Measurements from ENCODE around the gene UBR2.

DNA sequence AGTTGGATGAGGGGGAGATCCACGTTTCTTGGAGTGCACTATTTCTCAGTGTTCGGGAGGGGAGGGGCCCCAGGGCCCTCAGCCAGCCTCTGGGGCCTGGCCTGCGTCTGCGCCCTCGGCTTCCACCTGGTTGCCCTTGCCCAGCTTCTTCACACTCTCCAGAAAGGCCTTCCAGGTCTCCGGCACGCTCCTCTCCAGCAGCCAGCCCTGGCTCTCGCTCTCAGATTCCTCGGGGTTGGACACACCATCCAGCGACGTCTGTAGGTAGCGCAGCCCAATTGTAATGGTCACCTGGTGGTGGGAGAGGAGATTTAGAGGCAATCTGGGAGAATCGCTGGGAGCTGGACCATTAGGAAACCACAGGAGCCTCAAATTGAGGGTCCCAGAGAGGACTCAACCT is 134.4 kb downstream of the UBR2 start:
- TF ChIP-seq, protein P1, sequence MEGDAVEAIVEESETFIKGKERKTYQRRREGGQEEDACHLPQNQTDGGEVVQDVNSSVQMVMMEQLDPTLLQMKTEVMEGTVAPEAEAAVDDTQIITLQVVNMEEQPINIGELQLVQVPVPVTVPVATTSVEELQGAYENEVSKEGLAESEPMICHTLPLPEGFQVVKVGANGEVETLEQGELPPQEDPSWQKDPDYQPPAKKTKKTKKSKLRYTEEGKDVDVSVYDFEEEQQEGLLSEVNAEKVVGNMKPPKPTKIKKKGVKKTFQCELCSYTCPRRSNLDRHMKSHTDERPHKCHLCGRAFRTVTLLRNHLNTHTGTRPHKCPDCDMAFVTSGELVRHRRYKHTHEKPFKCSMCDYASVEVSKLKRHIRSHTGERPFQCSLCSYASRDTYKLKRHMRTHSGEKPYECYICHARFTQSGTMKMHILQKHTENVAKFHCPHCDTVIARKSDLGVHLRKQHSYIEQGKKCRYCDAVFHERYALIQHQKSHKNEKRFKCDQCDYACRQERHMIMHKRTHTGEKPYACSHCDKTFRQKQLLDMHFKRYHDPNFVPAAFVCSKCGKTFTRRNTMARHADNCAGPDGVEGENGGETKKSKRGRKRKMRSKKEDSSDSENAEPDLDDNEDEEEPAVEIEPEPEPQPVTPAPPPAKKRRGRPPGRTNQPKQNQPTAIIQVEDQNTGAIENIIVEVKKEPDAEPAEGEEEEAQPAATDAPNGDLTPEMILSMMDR (conservative IDR thresholded peaks at IDR 0.05 in 1 of 2, IDR thresholded peaks at IDR 0.05 in 1 of 2; ENCODE audit: low read depth in 1 of 2, low read length in 2 of 2): no peak
- no peak for TF ChIP-seq EZH2 (IDR thresholded peaks at IDR 0.05; ENCODE audit: low read length, missing control alignments)

Data from fibroblast of lung (primary cell).